PC-9 (cell line): ENCODE measurements around the gene SH3RF2. TPM values are rescaled to one million over a fixed set of nuclear protein-coding genes. Genes with fewer than 3 reads are reported as not detected.

ENCODE experiments used
- BruUV-seq: library from RNA; stranded (reverse); fragments of 400-500 nt; replicated peaks from 2 replicates; lab custom pipeline; 2021; lab: Mats Ljungman, UMichigan
- CTCF ChIA-PET: fragments of 300-600 bp; sonication (Branson Sonifier 250); formaldehyde crosslinking; loops from one replicate; lab custom pipeline; 2022; ENCODE audit warnings: antibody characterized with exemption; lab: Charles Lee
- POLR2A ChIA-PET: fragments of 300-600 bp; sonication (Branson Sonifier 250); formaldehyde crosslinking; loops from one replicate; lab custom pipeline; 2022; ENCODE audit warnings: antibody characterized with exemption; ENCODE audit not compliant: unreplicated experiment; lab: Charles Lee
- DNase-seq, 2 experiments: peaks; one replicate each; pipeline versions ENCODE4 v3.0.0 to v3.0.0-alpha.2; 2015 to 2022; ENCODE audit warnings: mixed read lengths in 1 of 2
- H2AFZ ChIP-seq: fragments of 200-600 bp; sonication (generic); 2 replicates; pipeline ENCODE4 v1.8.1; 2017; ENCODE audit warnings: antibody characterized with exemption
- H3F3A ChIP-seq: fragments of 200-600 bp; sonication (generic); 2 replicates; pipeline ENCODE4 v1.8.1; 2017; ENCODE audit warnings: antibody characterized with exemption, mild to moderate bottlenecking, low read depth; ENCODE audit not compliant: insufficient read depth
- H3K27ac ChIP-seq: fragments of 200-600 bp; sonication (generic); 2 replicates; pipeline ENCODE4 v1.6.1; 2016; ENCODE audit warnings: mixed run types
- H3K27me3 ChIP-seq: fragments of 200-600 bp; sonication (generic); 2 replicates; pipeline ENCODE4 v1.6.1; 2016; ENCODE audit warnings: low read depth, mixed run types; ENCODE audit not compliant: insufficient read depth
- H3K36me3 ChIP-seq: fragments of 200-600 bp; sonication (generic); 2 replicates; pipeline ENCODE4 v1.6.1; 2016; ENCODE audit warnings: low read depth, mixed run types
- H3K4me1 ChIP-seq: fragments of 200-600 bp; sonication (generic); replicated peaks from 2 replicates; pipeline ENCODE4 v1.6.1; 2016; ENCODE audit warnings: mixed run types; ENCODE audit not compliant: insufficient read depth
- H3K4me2 ChIP-seq: fragments of 200-600 bp; sonication (generic); 2 replicates; pipeline ENCODE4 v1.6.1; 2017; ENCODE audit warnings: mixed run types
- H3K4me3 ChIP-seq: fragments of 200-600 bp; sonication (generic); 2 replicates; pipeline ENCODE4 v1.6.1; 2016; ENCODE audit warnings: mixed run types
- H3K79me2 ChIP-seq: fragments of 200-600 bp; sonication (generic); 2 replicates; pipeline ENCODE4 v1.6.1; 2017; ENCODE audit warnings: low read depth, mixed run types
- H3K9me2 ChIP-seq: fragments of 200-600 bp; sonication (generic); 2 replicates; pipeline ENCODE4 v1.8.1; 2017; ENCODE audit warnings: mild to moderate bottlenecking; ENCODE audit not compliant: insufficient read depth
- H3K9me3 ChIP-seq: fragments of 200-600 bp; sonication (generic); 2 replicates; pipeline ENCODE4 v1.8.1; 2016; ENCODE audit warnings: low read depth; ENCODE audit not compliant: insufficient read depth
- H4K20me1 ChIP-seq: fragments of 200-600 bp; sonication (generic); 2 replicates; pipeline ENCODE4 v1.8.1; 2017; ENCODE audit not compliant: insufficient read depth
- EZH2 ChIP-seq: fragments of 200-600 bp; sonication (generic); IDR thresholded peaks from 2 replicates; pipeline ENCODE4 v1.8.0; 2017; ENCODE audit warnings: antibody characterized with exemption, low read depth
- intact Hi-C: fragments of 100-400 bp; cut with micrococcal nuclease; formaldehyde crosslinking; loops from one replicate; pipeline ENCODE4 v1.10.0; 2022; ENCODE audit not compliant: unreplicated experiment
- total RNA-seq: library from RNA; stranded (reverse); gene quantifications from 2 replicates; pipeline ENCODE4 v1.2.3, GENCODE V29; 2021
- TF ChIP-seq, protein P1 (sequence below): fragments of 200-600 bp; sonication (generic); conservative IDR thresholded peaks from 2 replicates; pipeline ENCODE4 v1.6.1; 2017; ENCODE audit warnings: mixed run types, antibody characterized with exemption, mild to moderate bottlenecking, moderate library complexity

The SH3RF2 gene
- total RNA-seq, 1 experiment from 2014 or later, result 37.2 TPM

DNA sequence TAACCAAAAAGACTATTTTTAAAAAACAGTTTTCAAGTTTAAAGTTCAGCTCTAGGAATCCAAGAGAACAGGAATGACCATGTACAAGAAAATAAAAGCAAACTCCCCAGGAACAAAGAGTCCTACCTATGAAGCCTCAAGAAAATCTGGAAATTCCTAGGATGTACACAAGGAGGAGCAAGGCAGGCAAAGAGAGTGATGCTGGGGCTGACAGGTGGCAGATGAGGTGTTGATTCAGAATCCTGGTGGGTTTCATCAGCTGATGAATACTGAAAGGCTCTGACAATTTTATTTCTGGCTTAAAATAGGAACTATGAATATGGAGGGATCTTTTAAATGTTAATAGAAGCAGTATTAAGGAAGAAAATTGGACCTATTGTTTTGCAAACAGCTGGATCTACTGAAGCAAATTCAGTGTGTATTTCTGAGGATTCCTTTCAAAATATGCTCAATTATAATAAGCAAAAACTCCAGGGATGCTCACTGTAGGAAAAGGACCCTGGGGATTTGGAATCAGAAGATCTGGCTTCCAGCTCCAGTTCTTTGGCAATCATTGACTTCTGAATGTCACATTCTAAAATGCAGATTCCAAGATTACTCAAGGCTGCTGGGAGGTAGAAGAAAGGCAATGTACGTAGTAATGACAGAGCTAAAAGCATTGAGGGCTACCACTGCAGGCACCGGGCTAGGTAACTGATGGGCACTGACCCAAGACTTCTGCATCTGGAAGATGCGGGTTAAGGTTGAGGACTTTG lies 28.0 kb upstream of the SH3RF2 start:
- Histone ChIP-seq H3K79me2 (no peaks in the 10 kb centered on the region), H3K36me3 (no peaks in the 10 kb centered on the region), H3K27ac (no peak overlapping the region), H3K9me3 (no peaks in the 10 kb centered on the region), H3F3A (no peaks in the 10 kb centered on the region), H3K4me3 (no peak overlapping the region), H3K4me2 (no peak overlapping the region), H3K9me2 (no peaks in the 10 kb centered on the region), H3K27me3 (no peaks in the 10 kb centered on the region), H3K4me1 (no peaks in the 10 kb centered on the region), H2AFZ (no peak overlapping the region), H4K20me1 (no peaks in the 10 kb centered on the region)
- intact Hi-C loops, result no loop called here
- no peak for DNase-seq
- ChIA-PET CTCF (interaction anchor here (0.7 to 1.6 kb wide), 2 partner anchors 17 to 133 kb away, joined by 3 read pairs; no protein-coding TSS in a partner anchor), POLR2A (no interaction called here)
- no TSS peak for BruUV-seq
- no peak for TF ChIP-seq EZH2
- TF ChIP-seq, protein P1, sequence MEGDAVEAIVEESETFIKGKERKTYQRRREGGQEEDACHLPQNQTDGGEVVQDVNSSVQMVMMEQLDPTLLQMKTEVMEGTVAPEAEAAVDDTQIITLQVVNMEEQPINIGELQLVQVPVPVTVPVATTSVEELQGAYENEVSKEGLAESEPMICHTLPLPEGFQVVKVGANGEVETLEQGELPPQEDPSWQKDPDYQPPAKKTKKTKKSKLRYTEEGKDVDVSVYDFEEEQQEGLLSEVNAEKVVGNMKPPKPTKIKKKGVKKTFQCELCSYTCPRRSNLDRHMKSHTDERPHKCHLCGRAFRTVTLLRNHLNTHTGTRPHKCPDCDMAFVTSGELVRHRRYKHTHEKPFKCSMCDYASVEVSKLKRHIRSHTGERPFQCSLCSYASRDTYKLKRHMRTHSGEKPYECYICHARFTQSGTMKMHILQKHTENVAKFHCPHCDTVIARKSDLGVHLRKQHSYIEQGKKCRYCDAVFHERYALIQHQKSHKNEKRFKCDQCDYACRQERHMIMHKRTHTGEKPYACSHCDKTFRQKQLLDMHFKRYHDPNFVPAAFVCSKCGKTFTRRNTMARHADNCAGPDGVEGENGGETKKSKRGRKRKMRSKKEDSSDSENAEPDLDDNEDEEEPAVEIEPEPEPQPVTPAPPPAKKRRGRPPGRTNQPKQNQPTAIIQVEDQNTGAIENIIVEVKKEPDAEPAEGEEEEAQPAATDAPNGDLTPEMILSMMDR, result peak; percentile 63

DNA sequence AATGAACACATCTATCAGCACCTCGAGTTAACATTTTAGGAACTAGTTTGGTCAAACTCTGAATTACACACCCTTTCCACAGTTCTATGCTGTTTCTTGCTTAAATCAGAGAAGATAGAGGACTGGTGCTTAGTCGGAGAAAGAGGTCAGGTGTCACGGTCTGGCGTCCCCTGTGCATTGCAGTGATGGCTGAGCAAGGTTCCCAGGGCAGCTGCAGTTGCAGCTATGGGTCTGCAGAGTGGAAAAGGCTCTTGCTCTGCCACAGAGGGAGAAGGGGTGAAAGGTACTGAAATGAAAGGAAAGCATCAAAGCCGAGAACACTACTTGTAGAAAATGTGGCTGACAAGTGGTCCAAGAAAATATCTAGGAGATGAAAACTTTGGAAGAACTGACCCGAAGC lies 25.2 kb upstream of the SH3RF2 start:
- BruUV-seq, result no TSS peak
- Histone ChIP-seq H3K4me2 (no peak overlapping the region), H3K9me2 (no peaks in the 10 kb centered on the region), H3K27ac (no peak overlapping the region), H3K9me3 (no peaks in the 10 kb centered on the region), H4K20me1 (no peaks in the 10 kb centered on the region), H2AFZ (no peak overlapping the region), H3F3A (no peaks in the 10 kb centered on the region), H3K27me3 (no peaks in the 10 kb centered on the region), H3K4me3 (no peak overlapping the region), H3K4me1 (no peaks in the 10 kb centered on the region), H3K36me3 (no peaks in the 10 kb centered on the region), H3K79me2 (no peaks in the 10 kb centered on the region)
- intact Hi-C loops, result no loop called here
- ChIA-PET CTCF (no interaction called here), POLR2A (no interaction called here)
- TF ChIP-seq, protein P1, result no peak
- TF ChIP-seq EZH2, result no peak
- no peak for DNase-seq

DNA sequence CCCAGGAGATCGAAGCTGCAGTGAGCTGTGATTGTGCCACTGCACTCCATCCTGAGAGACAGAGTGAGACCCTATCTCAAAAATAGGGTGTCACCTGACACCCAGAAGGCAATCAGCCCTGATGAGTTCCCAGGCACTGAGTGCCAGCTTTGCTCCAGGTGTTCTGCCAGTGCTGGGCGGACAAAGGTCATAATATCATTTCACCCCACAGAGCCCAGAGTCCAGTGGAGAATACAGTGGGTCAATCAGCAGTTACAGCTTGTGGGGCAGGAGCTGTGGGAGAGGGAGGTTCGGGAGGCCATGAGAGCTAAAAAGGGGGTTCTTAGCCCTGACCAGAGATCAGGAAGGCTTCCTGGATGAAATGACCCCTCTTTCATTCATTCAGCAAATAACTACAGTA lies 24.4 kb upstream of the SH3RF2 start:
- Histone ChIP-seq H3K9me3 (no peaks in the 10 kb centered on the region), H3K36me3 (no peaks in the 10 kb centered on the region), H3K27ac (no peak overlapping the region), H3K4me1 (no peaks in the 10 kb centered on the region), H3K4me2 (no peak overlapping the region), H3K4me3 (no peak overlapping the region), H3K9me2 (no peaks in the 10 kb centered on the region), H3K27me3 (no peaks in the 10 kb centered on the region), H3F3A (no peaks in the 10 kb centered on the region), H2AFZ (no peak overlapping the region), H4K20me1 (no peaks in the 10 kb centered on the region), H3K79me2 (no peaks in the 10 kb centered on the region)
- intact Hi-C loops, result no loop called here
- ChIA-PET CTCF (no interaction called here), POLR2A (no interaction called here)
- no TSS peak for BruUV-seq
- TF ChIP-seq, protein P1, result no peak
- TF ChIP-seq EZH2, result no peak
- no peak for DNase-seq
